Measurements from ENCODE around the gene GTF2H1. TPM values are rescaled to one million over a fixed set of nuclear protein-coding genes. Genes with fewer than 3 reads are reported as not detected.

The GTF2H1 gene
- total and polyA plus RNA-seq, 11 donors, result 11.1 to 37.2 (median 25.4) TPM

- ATAC-seq (peak in 1 of 4 donors; percentile 0), DNase-seq (peak in 2 of 5 donors; percentile 37)
- TF ChIP-seq POLR2A (IDR thresholded peaks at IDR 0.05) (no peak), CTCF (IDR thresholded peaks at IDR 0.05) (no peak)
- Histone ChIP-seq H3K36me3 (peaks cover 0 to 24% (median 19%) of the 10 kb centered on the region in 9 donors), H3K9me3 (no peaks in the 10 kb centered on the region), H3K4me1 (peaks cover 2 to 28% (median 12%) of the 10 kb centered on the region in 12 donors), H3K4me3 (peak overlapping the region in 11 of 12 donors; percentile 61 to 98 (median 86)), H3K27me3 (no peaks in the 10 kb centered on the region), H3K27ac (peak overlapping the region; percentile 84 to 99 (median 96))
- intact Hi-C loops (cut with DNase I), result loop anchor here in 7 of 10 donors (1.0 to 10.0 kb wide), 5 partner anchors 9 to 133 kb away; partner anchors contain the start of genes TSG101 (in 4 of the 7), GTF2H1 (in 3 of the 7) and HPS5 (in 3 of the 7)
- WGBS, 4 donors, result 75 to 79% (median 77%) methylated on average over 22 of the region's 22 CpGs
Measured at GRCh38 chr11:18393581-18394274, 71.4 kb downstream of the GTF2H1 start.

GRCh38 chr11:18394275-18394927, 72.0 kb downstream of the GTF2H1 start, which contains the start of gene LDHA:
Gene LDHA, plus strand, starts transcription at chr11:18394563. Its CDS starts 2,280 bp downstream, at chr11:18396843.
- Histone ChIP-seq H3K4me3 (peak within 1 kb of the TSS; percentile 61 to 98 (median 86)), H3K27ac (peak within 1 kb of the TSS; percentile 84 to 99 (median 96)), H3K4me1 (peaks cover 2 to 28% (median 12%) of the 10 kb centered on the region in 12 donors), H3K36me3 (peaks cover 0 to 31% (median 26%) of the 10 kb centered on the region in 9 donors), H3K27me3 (no peaks in the 10 kb centered on the region), H3K9me3 (no peaks in the 10 kb centered on the region)
- ATAC-seq (peak; percentile 73 to 92 (median 89)), DNase-seq (peak; percentile 98 to 100 (median 99))
- WGBS, 4 donors, result 0 to 1% (median 1%) methylated on average over 27 to 60 of the region's 60 CpGs
- no peak for TF ChIP-seq CTCF (IDR thresholded peaks at IDR 0.05)
- peak; percentile 62 to 98 for TF ChIP-seq POLR2A (IDR thresholded peaks at IDR 0.05)
- intact Hi-C loops (cut with DNase I), result loop anchor here in 7 of 10 donors (1.0 to 10.0 kb wide), 5 partner anchors 10 to 132 kb away; partner anchors contain the start of genes TSG101 (in 4 of the 7), GTF2H1 (in 3 of the 7) and HPS5 (in 3 of the 7)

DNA sequence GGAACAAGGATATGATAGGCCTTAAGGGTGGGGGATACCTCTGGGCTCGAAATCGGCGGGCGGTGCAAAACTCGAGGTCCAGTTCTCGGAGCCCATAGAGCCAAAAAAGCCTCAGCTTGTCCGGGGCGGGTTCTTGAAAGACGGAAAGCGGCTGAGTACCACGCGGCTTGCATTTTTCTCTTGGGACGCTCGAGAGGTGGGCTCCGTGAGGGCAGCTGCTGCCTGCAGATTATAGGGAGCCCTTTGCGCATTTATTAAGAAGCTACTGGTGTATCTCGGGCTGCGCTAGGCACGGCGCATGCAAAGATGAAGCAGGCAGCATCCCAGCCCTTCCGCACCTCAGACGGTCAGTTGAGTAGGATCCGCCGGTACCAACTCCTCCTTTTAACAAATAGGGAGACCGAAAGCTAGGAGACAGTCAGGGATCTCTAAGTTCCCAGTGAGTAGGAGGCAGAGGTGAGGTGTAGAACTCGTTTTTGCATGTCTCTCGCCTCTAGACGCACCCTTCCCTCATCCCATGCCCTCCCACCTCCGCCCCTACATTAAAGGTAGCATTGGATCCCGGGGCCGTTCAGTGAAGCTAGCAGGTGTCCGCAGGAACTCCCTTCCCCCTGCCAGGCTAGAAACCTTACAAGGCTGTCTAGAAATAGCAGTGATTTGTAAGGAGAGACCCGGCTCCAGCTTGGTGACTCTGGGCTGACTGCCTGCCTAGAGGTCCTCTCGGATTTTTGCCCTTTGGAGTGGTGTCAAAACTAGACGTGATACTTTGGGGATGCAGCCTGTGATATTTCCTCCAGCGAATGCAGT, 72.8 kb downstream of the GTF2H1 start:
- peaks cover 2 to 28% (median 12%) of the 10 kb centered on the region in 12 donors for H3K4me1 ChIP-seq
- 0 to 2% (median 1%) methylated on average over 19 to 36 of the region's 36 CpGs for WGBS, 4 donors
- no peaks in the 10 kb centered on the region for H3K9me3 ChIP-seq
- DNase-seq (peak in 2 of 5 donors; percentile 14 to 42), ATAC-seq (peak in 2 of 4 donors; percentile 1 to 6)
- no peaks in the 10 kb centered on the region for H3K27me3 ChIP-seq
- intact Hi-C loops (cut with DNase I), result loop anchor here (1.0 to 10.0 kb wide), 7 partner anchors 11 to 132 kb away; partner anchors contain the start of genes GTF2H1 (in 6 of the 10), HPS5 (in 6 of the 10) and TSG101 (in 5 of the 10)
- TF ChIP-seq POLR2A (IDR thresholded peaks at IDR 0.05) (no peak), CTCF (IDR thresholded peaks at IDR 0.05) (no peak)
- peak overlapping the region; percentile 84 to 99 (median 96) for H3K27ac ChIP-seq
- peak overlapping the region; percentile 61 to 98 (median 86) for H3K4me3 ChIP-seq
- H3K36me3 ChIP-seq, result peaks cover 2 to 38% (median 33%) of the 10 kb centered on the region in 9 donors
